ENCODE data around the gene MFSD8. TPM values are rescaled to one million over a fixed set of nuclear protein-coding genes. Genes with fewer than 3 reads are reported as not detected.
"Not testable (repeated sequence)": the region's sequence is repeated elsewhere in the genome, so short reads cannot be mapped to it uniquely, and the experiment has no call there.

MFSD8 gene, protein sequence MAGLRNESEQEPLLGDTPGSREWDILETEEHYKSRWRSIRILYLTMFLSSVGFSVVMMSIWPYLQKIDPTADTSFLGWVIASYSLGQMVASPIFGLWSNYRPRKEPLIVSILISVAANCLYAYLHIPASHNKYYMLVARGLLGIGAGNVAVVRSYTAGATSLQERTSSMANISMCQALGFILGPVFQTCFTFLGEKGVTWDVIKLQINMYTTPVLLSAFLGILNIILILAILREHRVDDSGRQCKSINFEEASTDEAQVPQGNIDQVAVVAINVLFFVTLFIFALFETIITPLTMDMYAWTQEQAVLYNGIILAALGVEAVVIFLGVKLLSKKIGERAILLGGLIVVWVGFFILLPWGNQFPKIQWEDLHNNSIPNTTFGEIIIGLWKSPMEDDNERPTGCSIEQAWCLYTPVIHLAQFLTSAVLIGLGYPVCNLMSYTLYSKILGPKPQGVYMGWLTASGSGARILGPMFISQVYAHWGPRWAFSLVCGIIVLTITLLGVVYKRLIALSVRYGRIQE
- polyA plus RNA-seq = 10 to 100 TPM in 3 of 4 donors, 1 to 10 TPM in 1; 9.9 to 31.4 (median 15.7) TPM
- long read RNA-seq, donor 1, full-length matches to known transcripts = 8 of 21 reads
- long read RNA-seq, donor 1, partial matches to known transcripts = 7 of 21 reads
- long read RNA-seq, donor 1, other reads (novel, unspliced or antisense) = 6 of 21 reads
- long read RNA-seq, donor 2, full-length matches to known transcripts = 3 of 3 reads
- long read RNA-seq, donor 2, partial matches to known transcripts = 0 of 3 reads
- long read RNA-seq, donor 2, other reads (novel, unspliced or antisense) = 0 of 3 reads
- long read RNA-seq, donor 3, full-length matches to known transcripts = 4 of 14 reads
- long read RNA-seq, donor 3, partial matches to known transcripts = 10 of 14 reads
- long read RNA-seq, donor 3, other reads (novel, unspliced or antisense) = 0 of 14 reads
- long read RNA-seq, donor 4 = 0 reads
- long read RNA-seq, donor 5, full-length matches to known transcripts = 2 of 2 reads
- long read RNA-seq, donor 5, partial matches to known transcripts = 0 of 2 reads
- long read RNA-seq, donor 5, other reads (novel, unspliced or antisense) = 0 of 2 reads
- long read RNA-seq, donor 6, full-length matches to known transcripts = 7 of 12 reads
- long read RNA-seq, donor 6, partial matches to known transcripts = 5 of 12 reads
- long read RNA-seq, donor 6, other reads (novel, unspliced or antisense) = 0 of 12 reads
- long read RNA-seq, donor 7, partial matches to known transcripts = 107 of 115 reads
- long read RNA-seq, donor 7, other reads (novel, unspliced or antisense) = 8 of 115 reads
- long read RNA-seq, donor 8 = 0 reads
- long read RNA-seq, donor 9, partial matches to known transcripts = 0 of 1 reads
- long read RNA-seq, donor 9, other reads (novel, unspliced or antisense) = 0 of 1 reads
- long read RNA-seq, donor 10, full-length matches to known transcripts = 11 of 21 reads
- long read RNA-seq, donor 10, partial matches to known transcripts = 10 of 21 reads
- long read RNA-seq, donor 10, other reads (novel, unspliced or antisense) = 0 of 21 reads

DNA sequence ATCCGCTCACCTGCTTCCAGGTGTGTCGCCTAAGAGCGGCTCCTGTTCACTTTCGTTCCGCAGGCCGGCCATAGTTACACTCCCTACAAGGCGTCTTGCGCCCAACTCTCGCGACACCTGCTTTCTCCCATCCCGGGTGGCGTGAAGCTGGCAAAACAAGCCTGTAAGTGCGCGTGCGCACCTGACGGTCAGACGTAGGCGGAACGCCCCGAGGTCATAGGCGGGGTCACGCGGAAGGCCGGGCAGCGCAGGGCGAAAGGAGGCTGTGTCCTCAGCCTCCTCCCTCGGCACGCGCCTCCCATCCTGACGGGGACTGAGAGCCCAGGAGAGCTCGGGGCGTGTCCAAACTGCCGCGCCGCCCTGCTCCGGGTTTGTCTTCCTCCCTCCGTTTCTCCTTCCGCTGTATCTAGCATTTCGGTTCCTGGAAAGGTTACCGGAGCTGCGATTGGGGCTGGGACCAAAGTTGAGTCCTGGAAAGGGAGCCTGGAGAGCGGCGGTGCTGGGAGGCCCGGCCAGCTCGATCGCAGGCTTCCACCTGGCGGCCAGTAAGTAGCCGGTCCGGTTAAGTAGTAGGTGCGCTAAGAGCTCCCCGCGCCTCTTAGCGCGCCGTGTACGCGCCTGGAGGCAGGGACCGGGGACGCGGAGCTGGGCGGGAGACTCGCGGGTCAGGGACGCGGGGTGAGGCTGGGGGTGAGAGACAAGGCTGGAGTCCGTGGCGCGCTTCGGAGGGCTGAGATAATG lies at the start of gene MFSD8, which contains the start of gene ABHD18:
MFSD8 (minus strand) TSS at position 112 of the 741 bp plus-strand sequence; CDS start at position 72, 40 bp downstream.
ABHD18 (plus strand) TSS at position 345 of the 741 bp plus-strand sequence. CDS start 17,550 bp downstream, outside the sequence.
- WGBS, 3 donors = 0 to 1% (median 0%) methylated on average over 60 to 69 of the region's 69 CpGs
- peak within 1 kb of the TSS; percentile 75 to 98 (median 86) for H3K4me3 ChIP-seq (ENCODE audit: low read depth in 1 of 3, low read length in 3 of 3)
- H3K27ac ChIP-seq (ENCODE audit: low read depth in 1 of 3, low read length in 2 of 3) = peak within 1 kb of the TSS; percentile 98 to 100 (median 98)
- peaks cover 0 to 7% (median 0%) of the 10 kb centered on the region in 3 donors for H3K36me3 ChIP-seq (ENCODE audit: control insufficient read depth in 3 of 3, insufficient read depth in 2 of 3, low read depth in 1 of 3, low read length in 3 of 3)
- peaks cover 2 to 4% (median 3%) of the 10 kb centered on the region in 3 donors for H3K4me1 ChIP-seq (ENCODE audit: control insufficient read depth in 3 of 3, insufficient read depth in 2 of 3, low read depth in 1 of 3, low read length in 2 of 3)
- no peaks in the 10 kb centered on the region for H3K9me3 ChIP-seq (ENCODE audit: control insufficient read depth in 2 of 2, insufficient read depth in 1 of 2, low read depth in 1 of 2, low read length in 1 of 2)
- FAIRE-seq = no peak
- no peaks in the 10 kb centered on the region for H3K27me3 ChIP-seq (ENCODE audit: control insufficient read depth in 3 of 3, insufficient read depth in 3 of 3, low read length in 3 of 3)
- peak; percentile 100 for DNase-seq

DNA sequence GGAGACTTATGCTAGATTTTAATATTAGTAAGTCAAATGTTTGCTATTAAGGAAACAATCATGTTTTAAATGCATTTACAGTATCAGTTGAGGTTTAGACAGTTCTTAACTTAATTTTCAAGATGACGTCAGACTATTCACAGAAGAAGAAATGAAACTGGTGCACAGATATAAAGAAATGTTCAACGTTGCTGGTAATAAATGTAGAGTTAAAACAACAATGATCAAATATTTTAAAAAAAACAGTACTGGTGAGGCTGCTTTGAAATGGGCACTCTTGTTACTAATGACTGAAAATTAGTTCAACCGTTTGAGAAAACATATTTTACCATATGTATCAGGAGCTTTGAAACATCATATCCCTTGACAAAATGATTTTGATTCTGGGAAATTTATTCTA lies 44.5 kb upstream of the MFSD8 start:
- H3K4me1 ChIP-seq (ENCODE audit: control insufficient read depth in 3 of 3, insufficient read depth in 2 of 3, low read depth in 1 of 3, low read length in 2 of 3) = no peaks in the 10 kb centered on the region
- WGBS, 3 donors = 70 to 75% (median 75%) methylated on average over 3 of the region's 3 CpGs
- peaks cover 0 to 31% (median 5%) of the 10 kb centered on the region in 3 donors for H3K36me3 ChIP-seq (ENCODE audit: control insufficient read depth in 3 of 3, insufficient read depth in 2 of 3, low read depth in 1 of 3, low read length in 3 of 3)
- H3K9me3 ChIP-seq (ENCODE audit: control insufficient read depth in 2 of 2, insufficient read depth in 1 of 2, low read depth in 1 of 2, low read length in 1 of 2) = no peaks in the 10 kb centered on the region
- DNase-seq (no peak), FAIRE-seq (peak; percentile 23)
- H3K27ac ChIP-seq (ENCODE audit: low read depth in 1 of 3, low read length in 2 of 3) = no peak overlapping the region
- H3K27me3 ChIP-seq (ENCODE audit: control insufficient read depth in 3 of 3, insufficient read depth in 3 of 3, low read length in 3 of 3) = no peaks in the 10 kb centered on the region
- no peak overlapping the region for H3K4me3 ChIP-seq (ENCODE audit: low read depth in 1 of 3, low read length in 3 of 3)

DNA sequence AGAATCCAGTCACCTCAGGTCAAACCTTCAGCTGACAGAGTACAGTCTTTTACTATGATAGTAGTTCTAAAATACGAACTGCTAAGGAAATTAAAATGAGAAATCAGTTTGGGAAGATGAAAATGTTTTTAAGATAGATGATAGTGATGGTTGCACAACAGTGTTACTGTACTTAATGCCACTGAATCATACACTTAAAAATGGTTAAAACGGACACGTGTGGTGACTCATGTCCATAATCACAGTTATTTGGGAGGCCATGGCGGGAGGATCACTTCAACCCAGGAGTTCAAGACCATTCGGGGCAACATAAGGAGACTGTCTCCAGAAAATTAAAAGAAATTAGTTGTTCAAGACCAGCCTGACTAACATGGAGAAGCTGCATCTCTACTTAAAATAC lies 41.6 kb upstream of the MFSD8 start:
- FAIRE-seq = no peak

DNA sequence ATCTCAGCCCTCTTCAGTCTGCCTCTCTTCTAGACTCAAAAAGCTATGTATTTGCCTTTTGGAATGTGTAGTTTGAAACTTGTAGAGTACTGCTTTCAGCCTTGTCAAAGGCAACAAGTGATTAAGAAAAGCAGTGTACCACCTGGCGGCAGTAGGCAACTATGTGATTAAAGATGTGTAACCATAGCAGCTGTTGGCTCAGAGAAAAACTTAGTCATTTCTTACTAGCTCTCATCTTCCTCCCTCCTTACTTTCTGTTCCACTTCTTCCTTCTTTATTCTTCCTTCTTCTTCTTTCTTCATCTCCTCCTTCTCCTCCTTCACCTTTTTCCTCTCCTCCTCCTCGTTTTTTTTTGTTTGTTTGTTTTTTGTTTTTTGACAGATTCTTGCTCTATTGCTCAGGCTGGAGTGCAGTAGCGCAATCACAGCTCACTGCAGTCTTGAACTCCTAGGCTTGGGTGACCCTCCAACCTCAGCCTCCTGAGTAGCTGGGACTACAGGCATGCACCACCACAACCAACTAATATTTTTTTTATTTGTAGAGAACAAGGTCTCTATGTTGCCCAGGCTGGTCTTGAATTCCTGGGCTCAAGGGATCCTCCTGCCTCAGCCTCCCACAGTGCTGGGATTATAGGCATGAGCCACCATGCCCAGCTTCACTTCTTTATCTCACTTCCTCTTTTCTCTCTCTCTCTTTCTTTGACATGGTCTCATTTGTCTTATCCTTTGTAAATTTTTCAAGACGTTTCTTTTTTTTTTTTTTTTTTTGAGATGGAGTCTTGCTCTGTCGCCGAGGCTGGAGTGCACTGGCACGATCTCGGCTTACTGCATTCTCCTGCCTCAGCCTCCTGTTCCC lies 32.8 kb upstream of the MFSD8 start:
- Histone ChIP-seq H3K9me3 (ENCODE audit: control insufficient read depth in 2 of 2, insufficient read depth in 1 of 2, low read depth in 1 of 2, low read length in 1 of 2) (peaks cover 0 to 9% of the 10 kb centered on the region in 2 donors), H3K4me1 (ENCODE audit: control insufficient read depth in 3 of 3, insufficient read depth in 2 of 3, low read depth in 1 of 3, low read length in 2 of 3) (no peaks in the 10 kb centered on the region), H3K27ac (ENCODE audit: low read depth in 1 of 3, low read length in 2 of 3) (no peak overlapping the region), H3K36me3 (ENCODE audit: control insufficient read depth in 3 of 3, insufficient read depth in 2 of 3, low read depth in 1 of 3, low read length in 3 of 3) (peaks cover 2 to 24% (median 4%) of the 10 kb centered on the region in 3 donors), H3K27me3 (ENCODE audit: control insufficient read depth in 3 of 3, insufficient read depth in 3 of 3, low read length in 3 of 3) (no peaks in the 10 kb centered on the region), H3K4me3 (ENCODE audit: low read depth in 1 of 3, low read length in 3 of 3) (no peak overlapping the region)
- FAIRE-seq (no peak), DNase-seq (no peak)
- 87 to 90% (median 89%) methylated on average over 8 of the region's 8 CpGs for WGBS, 3 donors

More for the DNA sequence above, 41.6 kb upstream of the MFSD8 start:
- Histone ChIP-seq H3K27me3 (ENCODE audit: control insufficient read depth in 3 of 3, insufficient read depth in 3 of 3, low read length in 3 of 3) (no peaks in the 10 kb centered on the region), H3K27ac (ENCODE audit: low read depth in 1 of 3, low read length in 2 of 3) (no peak overlapping the region), H3K9me3 (ENCODE audit: control insufficient read depth in 2 of 2, insufficient read depth in 1 of 2, low read depth in 1 of 2, low read length in 1 of 2) (no peaks in the 10 kb centered on the region), H3K4me3 (ENCODE audit: low read depth in 1 of 3, low read length in 3 of 3) (no peak overlapping the region), H3K36me3 (ENCODE audit: control insufficient read depth in 3 of 3, insufficient read depth in 2 of 3, low read depth in 1 of 3, low read length in 3 of 3) (peaks cover 0 to 31% (median 5%) of the 10 kb centered on the region in 3 donors), H3K4me1 (ENCODE audit: control insufficient read depth in 3 of 3, insufficient read depth in 2 of 3, low read depth in 1 of 3, low read length in 2 of 3) (no peaks in the 10 kb centered on the region)
- DNase-seq = no peak
- 95 to 99% (median 96%) methylated on average over 5 of the region's 5 CpGs for WGBS, 3 donors

DNA sequence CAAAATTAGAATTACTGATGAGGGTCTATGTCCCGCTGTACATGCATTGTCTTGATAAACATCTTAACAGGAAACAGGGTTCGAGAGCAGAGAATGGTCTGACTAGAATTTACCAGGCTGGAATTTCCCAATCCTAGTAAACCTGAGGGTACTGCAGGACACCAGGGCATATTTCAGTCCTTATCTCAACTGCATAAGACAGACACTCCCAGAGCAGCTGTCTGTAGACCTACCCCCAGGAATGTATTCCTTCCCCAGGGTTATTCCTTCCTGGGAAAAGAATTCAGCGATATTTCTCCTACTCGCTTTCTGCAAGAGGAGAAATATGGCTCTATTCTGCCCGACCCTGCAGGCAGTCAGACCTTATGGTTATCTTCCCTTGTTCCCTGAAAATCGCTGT lies 31.5 kb upstream of the MFSD8 start:
- WGBS, 3 donors = 95 to 97% (median 97%) methylated on average over 6 of the region's 6 CpGs
- not testable (repeated sequence) for H3K27me3 ChIP-seq (ENCODE audit: control insufficient read depth in 3 of 3, insufficient read depth in 3 of 3, low read length in 3 of 3); DNase-seq; H3K4me1 ChIP-seq (ENCODE audit: control insufficient read depth in 3 of 3, insufficient read depth in 2 of 3, low read depth in 1 of 3, low read length in 2 of 3); H3K4me3 ChIP-seq (ENCODE audit: low read depth in 1 of 3, low read length in 3 of 3); H3K9me3 ChIP-seq (ENCODE audit: control insufficient read depth in 2 of 2, insufficient read depth in 1 of 2, low read depth in 1 of 2, low read length in 1 of 2); FAIRE-seq; H3K27ac ChIP-seq (ENCODE audit: low read depth in 1 of 3, low read length in 2 of 3)
- peaks cover 2 to 20% (median 5%) of the 10 kb centered on the region in 3 donors for H3K36me3 ChIP-seq (ENCODE audit: control insufficient read depth in 3 of 3, insufficient read depth in 2 of 3, low read depth in 1 of 3, low read length in 3 of 3)

DNA sequence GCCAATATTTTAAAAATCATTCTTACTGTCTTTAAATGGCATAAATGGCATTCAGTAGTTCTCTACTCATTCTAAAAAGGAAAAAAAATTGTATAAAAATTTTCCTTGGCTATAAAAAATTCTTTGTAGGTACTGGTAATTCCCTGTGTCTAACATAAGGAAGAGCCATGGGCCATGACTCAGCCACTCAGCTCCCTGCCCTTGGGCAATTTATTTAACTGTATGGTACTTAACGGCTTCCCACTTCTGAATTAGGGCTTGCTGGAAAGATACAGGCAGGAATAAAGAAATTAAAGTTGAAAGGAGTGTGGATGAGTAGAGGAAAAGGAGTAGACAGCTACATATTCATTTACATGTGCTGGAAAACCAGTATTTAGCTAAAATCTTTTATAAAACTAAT lies 30.8 kb upstream of the MFSD8 start:
- Histone ChIP-seq H3K4me3 (ENCODE audit: low read depth in 1 of 3, low read length in 3 of 3) (no peak overlapping the region), H3K36me3 (ENCODE audit: control insufficient read depth in 3 of 3, insufficient read depth in 2 of 3, low read depth in 1 of 3, low read length in 3 of 3) (peaks cover 2 to 25% (median 7%) of the 10 kb centered on the region in 3 donors), H3K27ac (ENCODE audit: low read depth in 1 of 3, low read length in 2 of 3) (no peak overlapping the region), H3K4me1 (ENCODE audit: control insufficient read depth in 3 of 3, insufficient read depth in 2 of 3, low read depth in 1 of 3, low read length in 2 of 3) (no peaks in the 10 kb centered on the region), H3K27me3 (ENCODE audit: control insufficient read depth in 3 of 3, insufficient read depth in 3 of 3, low read length in 3 of 3) (no peaks in the 10 kb centered on the region), H3K9me3 (ENCODE audit: control insufficient read depth in 2 of 2, insufficient read depth in 1 of 2, low read depth in 1 of 2, low read length in 1 of 2) (peaks cover 0 to 9% of the 10 kb centered on the region in 2 donors)
- WGBS, 3 donors = 94 to 97% (median 96%) methylated on average over 1 of the region's 1 CpG
- DNase-seq (no peak), FAIRE-seq (no peak)
